ENCODE measurements around the gene CRTAC1. TPM values are rescaled to one million over a fixed set of nuclear protein-coding genes. Genes with fewer than 3 reads are reported as not detected.

Gene CRTAC1
- total and polyA plus RNA-seq, 2 donors (not counting 3 experiments of a cell fraction or from before 2014, with no cell fraction given) = 1.4 to 3.0 TPM

GRCh38 chr10:97928897-97929296, 101.5 kb downstream of the CRTAC1 start:
- Histone ChIP-seq H3K9me1 (replicated peaks; ENCODE audit: control insufficient read depth, extremely low read depth, insufficient read depth, low read length) (no peaks in the 10 kb centered on the region), H3K36me3 (ENCODE audit: control insufficient read depth in 2 of 2, extremely low read depth in 1 of 2, insufficient read depth in 2 of 2, low read length in 2 of 2) (no peaks in the 10 kb centered on the region), H3K4me2 (ENCODE audit: insufficient read depth, low read length) (no peak overlapping the region), H3K4me1 (ENCODE audit: control insufficient read depth, extremely low read depth, insufficient read depth, low read length) (no peaks in the 10 kb centered on the region), H3K27ac (ENCODE audit: insufficient read depth, low read depth, low read length) (no peak overlapping the region), H3K9ac (replicated peaks; ENCODE audit: extremely low read depth, insufficient read depth, low read length) (no peak overlapping the region), H3K27me3 (ENCODE audit: control insufficient read depth in 2 of 2, insufficient read depth in 2 of 2, low read length in 2 of 2) (no peaks in the 10 kb centered on the region), H4K20me1 (replicated peaks; ENCODE audit: control insufficient read depth, extremely low read depth, insufficient read depth, low read length) (no peaks in the 10 kb centered on the region), H3K79me2 (ENCODE audit: control insufficient read depth, insufficient read depth, low read length) (no peaks in the 10 kb centered on the region), H2AFZ (ENCODE audit: low read depth, low read length) (no peak overlapping the region), H3K9me3 (replicated peaks; ENCODE audit: control insufficient read depth, insufficient read depth, low read length) (no peaks in the 10 kb centered on the region), H3K4me3 (replicated peaks in 1 of 3; ENCODE audit: insufficient read depth in 1 of 3, low read depth in 1 of 3, low read length in 3 of 3) (no peak overlapping the region)
- CTCF ChIA-PET = interaction anchor here (0.9 kb wide), 2 partner anchors 14 to 111 kb away, joined by 3 read pairs; no protein-coding TSS in a partner anchor
- FAIRE-seq (no peak), DNase-seq (ENCODE audit: low read depth, low spot score) (no peak)
- POLR2A ChIA-PET = no interaction called here
- intact Hi-C loops (cut with micrococcal nuclease) (no loop called here), dilution Hi-C loops (cut with MboI; ENCODE audit: extremely low pct_ligation_motif_present, low sequenced_read_pairs) (no loop called here)
- BruUV-seq (replicated peaks) = no TSS peak
- TF ChIP-seq POLR2A (IDR thresholded peaks at IDR 0.05; ENCODE audit: low read depth, low read length) (no peak), FOS (IDR thresholded peaks at IDR 0.05; ENCODE audit: borderline replicate concordance, insufficient read depth, low read length) (no peak), MYC (IDR thresholded peaks at IDR 0.05; ENCODE audit: low read depth, low read length) (no peak), JUN (IDR thresholded peaks at IDR 0.05; ENCODE audit: borderline replicate concordance, insufficient read depth, insufficient read length, low read depth) (no peak), MAX (IDR thresholded peaks at IDR 0.05; ENCODE audit: insufficient read depth, insufficient read length) (no peak), CTCF (IDR thresholded peaks at IDR 0.05; ENCODE audit: extremely low read depth in 1 of 2, insufficient read depth in 1 of 2, low read depth in 1 of 2, low read length in 2 of 2) (no peak), GATA2 (IDR thresholded peaks at IDR 0.05; ENCODE audit: insufficient read depth, insufficient read length, low read depth, low read length) (no peak), EZH2 (IDR thresholded peaks at IDR 0.05; ENCODE audit: borderline replicate concordance, low read depth, low read length, severe bottlenecking) (no peak), POLR2AphosphoS5 (IDR thresholded peaks at IDR 0.05; ENCODE audit: insufficient read depth, low read depth, low read length) (no peak)
